ENCODE results near the gene CYTH1.

DNA sequence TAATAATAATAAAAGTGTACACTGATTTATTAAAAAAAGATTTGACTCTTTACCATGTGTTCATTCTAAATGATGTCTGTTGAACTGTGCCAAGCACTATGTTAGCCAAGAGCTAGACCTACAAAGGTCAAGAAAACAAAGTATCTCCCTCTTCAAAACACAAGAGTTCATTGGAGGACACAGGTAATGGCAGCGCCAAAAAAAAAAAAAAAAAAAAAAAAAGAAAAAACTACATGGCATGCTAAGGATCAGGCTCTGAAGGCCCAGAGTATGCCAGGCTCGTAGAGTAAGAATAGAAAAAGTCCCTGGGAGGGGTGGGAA is 35.2 kb downstream of the CYTH1 start:
- TF ChIP-seq, protein P1, sequence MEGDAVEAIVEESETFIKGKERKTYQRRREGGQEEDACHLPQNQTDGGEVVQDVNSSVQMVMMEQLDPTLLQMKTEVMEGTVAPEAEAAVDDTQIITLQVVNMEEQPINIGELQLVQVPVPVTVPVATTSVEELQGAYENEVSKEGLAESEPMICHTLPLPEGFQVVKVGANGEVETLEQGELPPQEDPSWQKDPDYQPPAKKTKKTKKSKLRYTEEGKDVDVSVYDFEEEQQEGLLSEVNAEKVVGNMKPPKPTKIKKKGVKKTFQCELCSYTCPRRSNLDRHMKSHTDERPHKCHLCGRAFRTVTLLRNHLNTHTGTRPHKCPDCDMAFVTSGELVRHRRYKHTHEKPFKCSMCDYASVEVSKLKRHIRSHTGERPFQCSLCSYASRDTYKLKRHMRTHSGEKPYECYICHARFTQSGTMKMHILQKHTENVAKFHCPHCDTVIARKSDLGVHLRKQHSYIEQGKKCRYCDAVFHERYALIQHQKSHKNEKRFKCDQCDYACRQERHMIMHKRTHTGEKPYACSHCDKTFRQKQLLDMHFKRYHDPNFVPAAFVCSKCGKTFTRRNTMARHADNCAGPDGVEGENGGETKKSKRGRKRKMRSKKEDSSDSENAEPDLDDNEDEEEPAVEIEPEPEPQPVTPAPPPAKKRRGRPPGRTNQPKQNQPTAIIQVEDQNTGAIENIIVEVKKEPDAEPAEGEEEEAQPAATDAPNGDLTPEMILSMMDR (IDR thresholded peaks at IDR 0.05): no peak
- TF ChIP-seq POLR2A (IDR thresholded peaks at IDR 0.05): no peak

Measured in testis (tissue), 2 donors.